ENCODE results near the gene IGFBPL1.
A peak's percentile ranks its signal among the peaks of the same experiment; 100 is the strongest.
"Not testable (repeated sequence)": the region's sequence is repeated elsewhere in the genome, so short reads cannot be mapped to it uniquely, and the experiment has no call there.

IGFBPL1 gene

DNA sequence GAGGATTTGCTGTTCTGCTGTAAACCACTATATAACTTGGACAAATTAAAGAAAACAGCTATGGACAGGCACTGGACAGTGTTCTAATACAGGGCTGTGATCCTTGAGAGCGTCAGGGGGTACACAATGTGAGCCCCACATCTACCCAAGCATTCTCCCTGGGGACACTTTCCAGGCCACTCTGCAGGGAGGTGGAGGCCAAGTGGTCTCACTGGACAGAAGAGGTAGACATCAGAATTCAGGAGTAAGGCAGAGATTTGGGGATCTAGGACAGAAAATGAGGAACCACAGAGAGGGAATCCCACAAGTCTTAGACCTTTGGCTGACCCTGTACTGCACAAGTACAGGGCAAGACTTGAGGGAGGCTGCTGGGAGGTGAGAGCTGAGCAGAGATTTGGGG is 3.8 kb upstream of the IGFBPL1 start:
- DNase-seq, result no peak

DNA sequence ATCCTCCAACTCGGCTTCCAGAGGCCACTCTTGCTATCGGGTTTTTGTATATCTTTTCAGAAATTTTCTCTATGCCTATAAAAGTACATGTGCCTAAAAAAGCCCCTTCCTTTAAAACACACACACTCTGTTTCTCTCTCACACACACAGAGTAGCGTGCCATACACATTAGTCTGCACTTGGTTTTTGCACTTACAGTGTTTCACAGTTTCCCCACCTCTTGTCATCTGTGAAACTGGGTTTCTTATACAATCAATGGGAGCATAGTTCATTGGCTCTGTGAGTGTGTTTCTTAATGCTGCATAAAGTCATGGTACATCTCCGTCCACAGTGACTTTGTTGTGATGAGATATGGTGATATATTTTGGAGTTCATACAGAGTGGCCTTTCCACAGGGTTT is 664 bp upstream of the IGFBPL1 start:
- DNase-seq, result no peak

- DNase-seq, result no peak
Observed at GRCh38 chr9:38423273-38423972, 831 bp downstream of the IGFBPL1 start.

GRCh38 chr9:38422555-38423260 is 1.5 kb downstream of the IGFBPL1 start:
- DNase-seq, result no peak

DNA sequence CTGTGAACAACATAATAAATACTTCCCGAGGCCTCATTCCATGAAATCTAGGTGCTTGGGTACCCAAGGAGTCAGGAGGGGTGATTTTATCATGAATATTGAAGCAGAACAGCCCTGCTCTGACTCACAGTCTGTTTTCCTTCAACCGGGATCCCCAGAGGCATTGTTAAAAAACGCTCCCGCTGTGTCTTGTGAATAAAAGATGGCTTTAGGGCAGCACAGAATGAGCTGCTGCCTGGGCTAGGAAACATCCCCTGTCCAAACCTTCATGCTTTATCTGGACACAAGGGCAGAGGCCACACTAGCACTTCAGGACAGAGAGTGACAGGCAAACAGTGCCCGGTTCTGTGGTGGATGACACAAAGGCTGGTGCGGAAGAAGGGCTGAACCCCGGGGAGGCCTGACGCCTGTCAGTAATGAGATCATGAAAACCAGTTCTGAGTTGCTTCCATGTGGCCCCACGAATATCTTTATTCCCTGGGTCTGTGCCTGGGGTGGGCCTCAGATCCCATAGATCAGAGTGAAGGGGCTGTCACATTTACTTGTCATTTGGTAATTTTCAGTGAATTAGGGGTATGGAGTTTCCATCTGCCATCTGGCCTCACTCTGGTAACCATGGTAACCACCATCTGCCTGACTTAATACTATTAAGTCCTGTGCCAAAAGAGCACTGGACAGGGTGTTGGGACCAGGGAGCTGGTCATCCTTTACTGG is 2.6 kb downstream of the IGFBPL1 start:
- DNase-seq, result no peak

GRCh38 chr9:38419181-38419580 is 5.1 kb downstream of the IGFBPL1 start:
- no peak for DNase-seq

GRCh38 chr9:38418366-38418765 is 5.9 kb downstream of the IGFBPL1 start:
- DNase-seq, result no peak

- peak in 1 of 2 experiments; percentile 10 for DNase-seq
Observed at GRCh38 chr9:38417003-38417945, 7.0 kb downstream of the IGFBPL1 start.

DNA sequence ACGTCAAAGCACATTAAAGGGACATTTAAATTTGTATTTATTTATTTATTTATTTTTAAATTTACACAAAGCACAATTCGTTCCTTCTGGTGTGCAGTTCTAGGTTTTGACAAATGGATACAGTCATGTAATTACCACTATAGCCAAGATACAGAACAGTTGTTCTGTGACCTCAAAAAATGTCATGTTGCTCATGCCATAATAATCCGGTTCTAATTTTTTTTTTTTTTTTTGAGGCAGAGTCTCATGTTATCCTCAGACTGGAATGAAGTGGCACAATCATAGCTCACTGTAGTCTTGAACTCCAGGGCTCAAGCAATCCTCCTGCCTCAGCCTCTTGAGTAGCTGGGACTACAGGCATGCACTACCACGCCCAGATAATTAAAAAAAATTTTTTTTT is 7.8 kb downstream of the IGFBPL1 start:
- no peak for DNase-seq

- no peak for DNase-seq
Observed at GRCh38 chr9:38415856-38416255, 8.4 kb downstream of the IGFBPL1 start.

DNA sequence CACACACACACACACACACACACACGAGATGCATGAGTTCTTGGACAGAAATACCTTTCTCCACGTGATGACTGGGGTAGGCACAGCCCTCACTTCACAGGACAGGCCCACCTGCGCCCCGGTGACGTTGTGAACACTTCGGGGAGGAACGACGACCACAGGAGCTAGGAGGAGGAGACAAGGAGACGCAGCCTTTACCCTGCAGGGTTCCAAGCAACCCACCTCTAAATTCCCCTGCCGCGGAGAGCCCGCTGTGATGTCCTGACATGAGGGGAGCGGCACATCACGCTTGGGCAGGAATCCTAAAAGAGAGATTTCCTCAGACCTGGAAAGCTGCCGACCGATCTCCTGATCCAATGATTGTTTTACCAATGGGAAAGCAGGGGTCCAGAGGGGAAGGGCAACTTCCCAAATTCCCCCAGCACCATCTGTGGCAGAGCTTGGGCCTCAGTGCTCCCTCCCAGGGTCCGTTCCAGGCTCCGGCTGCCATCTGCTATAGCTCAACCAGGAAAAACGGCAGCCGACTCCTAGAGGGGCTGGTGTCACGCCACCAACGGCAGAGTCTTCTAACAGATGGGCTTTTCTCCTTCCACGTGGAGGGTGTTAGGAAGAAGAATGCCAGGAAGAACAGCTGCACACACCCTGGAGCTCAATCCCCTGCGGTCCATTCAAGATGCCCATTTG is 10.1 kb downstream of the IGFBPL1 start:
- no peak for DNase-seq

DNA sequence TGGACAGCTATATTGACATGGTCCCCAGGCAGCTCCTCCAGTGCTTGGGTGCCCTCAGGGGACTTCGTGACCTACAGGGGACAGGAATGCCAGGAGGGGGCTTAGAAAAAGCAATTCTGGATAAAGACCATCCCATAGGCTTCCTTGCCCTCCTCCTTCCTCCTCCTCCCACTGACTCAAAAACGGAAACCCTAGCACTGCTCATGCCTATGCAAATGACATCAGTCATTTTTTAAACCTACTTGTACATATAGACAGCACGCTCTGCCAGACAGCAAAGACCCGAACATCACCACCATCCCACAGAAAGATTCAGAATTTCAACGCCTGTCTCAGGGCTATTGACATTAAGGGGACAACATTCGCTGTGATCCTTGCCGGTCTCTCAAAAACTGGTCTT is 11.0 kb downstream of the IGFBPL1 start:
- no peak for DNase-seq

- DNase-seq, result no peak
Observed at GRCh38 chr9:38412751-38413150, 11.5 kb downstream of the IGFBPL1 start.

GRCh38 chr9:38408719-38409118 is 15.5 kb downstream of the IGFBPL1 start:
- DNase-seq, result no peak

GRCh38 chr9:38406476-38407186 is 17.6 kb downstream of the IGFBPL1 start:
- DNase-seq, result no peak

DNA sequence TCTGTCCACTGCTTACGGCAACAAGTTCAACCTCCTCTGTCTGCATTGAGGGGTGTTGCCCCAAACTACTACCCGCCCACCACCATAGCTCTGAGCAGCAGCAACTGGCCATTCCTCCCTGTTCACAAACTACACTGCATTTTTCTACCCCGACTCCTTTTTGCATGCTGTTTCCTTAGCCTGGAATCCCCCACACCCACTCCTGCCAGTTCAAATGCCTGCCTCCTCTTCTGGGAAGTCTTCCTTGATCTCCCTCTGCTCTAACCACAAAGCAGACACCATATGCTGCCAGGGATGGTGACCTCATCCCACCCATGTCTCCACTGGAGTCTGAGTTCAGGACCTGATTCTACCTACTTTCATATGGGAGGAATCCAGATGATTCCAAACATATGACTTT is 18.5 kb downstream of the IGFBPL1 start:
- no peak for DNase-seq

GRCh38 chr9:38404314-38404713 is 19.9 kb downstream of the IGFBPL1 start:
- no peak for DNase-seq

DNA sequence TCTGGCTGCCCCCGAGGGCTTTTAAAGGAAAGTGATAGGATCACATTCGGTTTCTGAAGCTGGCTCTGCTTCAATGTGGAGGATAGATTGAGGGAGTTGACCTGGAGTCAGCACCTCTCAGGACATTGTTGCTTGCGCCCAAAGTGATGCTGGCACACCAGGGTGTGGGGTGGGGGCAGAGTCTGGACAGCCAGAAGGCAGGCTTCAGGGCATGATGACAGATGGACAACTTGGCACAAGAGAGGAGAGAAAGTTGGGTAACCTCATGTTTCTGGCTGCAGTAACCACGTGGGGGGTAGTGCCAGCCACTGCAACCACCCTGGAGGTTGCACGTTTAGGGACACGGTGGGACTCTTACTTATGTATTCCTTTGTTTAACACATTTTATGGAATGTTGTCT is 22.3 kb downstream of the IGFBPL1 start:
- DNase-seq, result no peak

DNA sequence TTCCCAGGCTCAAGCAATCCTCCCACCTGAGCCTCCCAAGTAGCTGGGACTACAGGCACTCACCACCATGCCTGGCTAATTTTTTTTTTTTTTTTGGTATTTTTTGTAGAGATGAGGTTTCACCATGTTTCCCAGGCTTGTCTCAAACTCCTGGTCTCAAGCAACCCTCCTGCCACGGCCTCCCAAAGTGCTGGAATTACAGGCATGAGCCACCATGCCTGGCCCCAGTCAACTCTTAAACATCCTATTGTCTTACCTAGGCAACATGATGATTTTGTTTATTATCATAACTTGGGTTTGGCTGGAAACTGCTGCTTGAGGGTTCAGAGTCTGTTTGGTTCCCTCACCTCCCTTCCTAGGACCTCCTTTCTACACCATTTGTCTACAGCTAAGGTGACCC is 25.1 kb downstream of the IGFBPL1 start:
- DNase-seq, result not testable (repeated sequence)

- DNase-seq, result no peak
Observed at GRCh38 chr9:38396371-38396671, 27.9 kb downstream of the IGFBPL1 start.

DNA sequence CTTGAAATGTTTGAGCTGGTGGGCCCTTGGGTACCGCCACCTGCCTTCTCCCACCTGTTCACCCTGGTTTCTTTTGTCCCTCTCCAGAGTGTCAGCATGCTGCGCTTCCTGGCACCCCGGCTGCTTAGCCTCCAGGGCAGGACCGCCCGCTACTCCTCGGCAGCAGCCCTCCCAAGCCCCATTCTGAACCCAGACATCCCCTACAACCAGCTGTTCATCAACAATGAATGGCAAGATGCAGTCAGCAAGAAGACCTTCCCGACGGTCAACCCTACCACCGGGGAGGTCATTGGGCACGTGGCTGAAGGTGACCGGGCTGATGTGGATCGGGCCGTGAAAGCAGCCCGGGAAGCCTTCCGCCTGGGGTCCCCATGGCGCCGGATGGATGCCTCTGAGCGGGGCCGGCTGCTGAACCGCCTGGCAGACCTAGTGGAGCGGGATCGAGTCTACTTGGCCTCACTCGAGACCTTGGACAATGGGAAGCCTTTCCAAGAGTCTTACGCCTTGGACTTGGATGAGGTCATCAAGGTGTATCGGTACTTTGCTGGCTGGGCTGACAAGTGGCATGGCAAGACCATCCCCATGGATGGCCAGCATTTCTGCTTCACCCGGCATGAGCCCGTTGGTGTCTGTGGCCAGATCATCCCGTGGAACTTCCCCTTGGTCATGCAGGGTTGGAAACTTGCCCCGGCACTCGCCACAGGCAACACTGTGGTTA is 28.4 kb downstream of the IGFBPL1 start:
- no peak for DNase-seq
